Neural cell (in vitro differentiated cells): ENCODE measurements around the gene USP28.

Experiments
- EP300 ChIP-seq: fragments of 450-650 bp; conservative IDR thresholded peaks from 2 replicates; pipeline ENCODE4 v1.6.1; 2014; ENCODE audit warnings: antibody characterized with exemption, mild to moderate bottlenecking, moderate library complexity; ENCODE audit not compliant: poor library complexity, severe bottlenecking
- POLR2AphosphoS5 ChIP-seq: IDR thresholded peaks from 2 replicates; pipeline ENCODE4 v1.6.1; 2012
- SMC3 ChIP-seq: fragments of 450-650 bp; conservative IDR thresholded peaks from 2 replicates; pipeline ENCODE4 v1.6.1; 2014; ENCODE audit warnings: antibody characterized with exemption, mild to moderate bottlenecking, moderate library complexity; ENCODE audit not compliant: poor library complexity
- TAF1 ChIP-seq: IDR thresholded peaks from 2 replicates; pipeline ENCODE4 v1.6.1; 2012; ENCODE audit warnings: low read depth
- TF ChIP-seq, protein P1 (sequence below): fragments of 450-650 bp; IDR thresholded peaks from 2 replicates; pipeline ENCODE4 v1.5.1; 2014; ENCODE audit warnings: antibody characterized with exemption, mild to moderate bottlenecking, moderate library complexity; ENCODE audit not compliant: poor library complexity, severe bottlenecking
- TF ChIP-seq, protein P2 (sequence below): IDR thresholded peaks from 2 replicates; pipeline ENCODE4 v1.6.1; 2012; ENCODE audit warnings: borderline replicate concordance

DNA sequence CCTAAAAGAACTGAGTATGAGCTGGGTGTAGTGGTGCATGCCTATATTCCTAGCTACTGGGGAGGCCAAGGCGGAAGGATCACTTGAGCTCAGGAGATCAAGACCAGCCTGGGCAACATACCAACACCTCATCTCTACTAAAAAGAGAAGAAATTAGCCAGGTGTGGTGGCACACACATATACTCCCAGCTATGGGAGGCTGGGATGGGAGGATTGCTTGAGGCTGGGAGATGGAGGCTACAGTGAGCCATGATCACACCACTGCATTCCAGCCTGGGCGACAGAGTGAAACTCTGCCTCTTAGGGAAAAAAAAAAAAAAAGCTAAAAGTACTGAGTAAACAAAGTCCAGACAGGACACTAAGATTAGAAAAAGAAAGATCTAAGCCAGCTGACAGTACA lies 25.8 kb upstream of the USP28 start:
- TF ChIP-seq TAF1 (no peak), SMC3 (no peak), POLR2AphosphoS5 (no peak), EP300 (no peak)
- TF ChIP-seq, protein P1, sequence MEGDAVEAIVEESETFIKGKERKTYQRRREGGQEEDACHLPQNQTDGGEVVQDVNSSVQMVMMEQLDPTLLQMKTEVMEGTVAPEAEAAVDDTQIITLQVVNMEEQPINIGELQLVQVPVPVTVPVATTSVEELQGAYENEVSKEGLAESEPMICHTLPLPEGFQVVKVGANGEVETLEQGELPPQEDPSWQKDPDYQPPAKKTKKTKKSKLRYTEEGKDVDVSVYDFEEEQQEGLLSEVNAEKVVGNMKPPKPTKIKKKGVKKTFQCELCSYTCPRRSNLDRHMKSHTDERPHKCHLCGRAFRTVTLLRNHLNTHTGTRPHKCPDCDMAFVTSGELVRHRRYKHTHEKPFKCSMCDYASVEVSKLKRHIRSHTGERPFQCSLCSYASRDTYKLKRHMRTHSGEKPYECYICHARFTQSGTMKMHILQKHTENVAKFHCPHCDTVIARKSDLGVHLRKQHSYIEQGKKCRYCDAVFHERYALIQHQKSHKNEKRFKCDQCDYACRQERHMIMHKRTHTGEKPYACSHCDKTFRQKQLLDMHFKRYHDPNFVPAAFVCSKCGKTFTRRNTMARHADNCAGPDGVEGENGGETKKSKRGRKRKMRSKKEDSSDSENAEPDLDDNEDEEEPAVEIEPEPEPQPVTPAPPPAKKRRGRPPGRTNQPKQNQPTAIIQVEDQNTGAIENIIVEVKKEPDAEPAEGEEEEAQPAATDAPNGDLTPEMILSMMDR: no peak
- TF ChIP-seq, protein P2, sequence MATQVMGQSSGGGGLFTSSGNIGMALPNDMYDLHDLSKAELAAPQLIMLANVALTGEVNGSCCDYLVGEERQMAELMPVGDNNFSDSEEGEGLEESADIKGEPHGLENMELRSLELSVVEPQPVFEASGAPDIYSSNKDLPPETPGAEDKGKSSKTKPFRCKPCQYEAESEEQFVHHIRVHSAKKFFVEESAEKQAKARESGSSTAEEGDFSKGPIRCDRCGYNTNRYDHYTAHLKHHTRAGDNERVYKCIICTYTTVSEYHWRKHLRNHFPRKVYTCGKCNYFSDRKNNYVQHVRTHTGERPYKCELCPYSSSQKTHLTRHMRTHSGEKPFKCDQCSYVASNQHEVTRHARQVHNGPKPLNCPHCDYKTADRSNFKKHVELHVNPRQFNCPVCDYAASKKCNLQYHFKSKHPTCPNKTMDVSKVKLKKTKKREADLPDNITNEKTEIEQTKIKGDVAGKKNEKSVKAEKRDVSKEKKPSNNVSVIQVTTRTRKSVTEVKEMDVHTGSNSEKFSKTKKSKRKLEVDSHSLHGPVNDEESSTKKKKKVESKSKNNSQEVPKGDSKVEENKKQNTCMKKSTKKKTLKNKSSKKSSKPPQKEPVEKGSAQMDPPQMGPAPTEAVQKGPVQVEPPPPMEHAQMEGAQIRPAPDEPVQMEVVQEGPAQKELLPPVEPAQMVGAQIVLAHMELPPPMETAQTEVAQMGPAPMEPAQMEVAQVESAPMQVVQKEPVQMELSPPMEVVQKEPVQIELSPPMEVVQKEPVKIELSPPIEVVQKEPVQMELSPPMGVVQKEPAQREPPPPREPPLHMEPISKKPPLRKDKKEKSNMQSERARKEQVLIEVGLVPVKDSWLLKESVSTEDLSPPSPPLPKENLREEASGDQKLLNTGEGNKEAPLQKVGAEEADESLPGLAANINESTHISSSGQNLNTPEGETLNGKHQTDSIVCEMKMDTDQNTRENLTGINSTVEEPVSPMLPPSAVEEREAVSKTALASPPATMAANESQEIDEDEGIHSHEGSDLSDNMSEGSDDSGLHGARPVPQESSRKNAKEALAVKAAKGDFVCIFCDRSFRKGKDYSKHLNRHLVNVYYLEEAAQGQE: no peak
